GM23248 (cell line): ENCODE results near the gene HBA2.

Source experiments
- EZH2 ChIP-seq: fragments of 200-600 bp; sonication (generic); IDR thresholded peaks from 2 replicates; pipeline ENCODE4 v1.6.1; 2018; ENCODE audit warnings: antibody characterized with exemption, mild to moderate bottlenecking; ENCODE audit not compliant: insufficient read depth, poor library complexity, severe bottlenecking
- EZH2phosphoT487 ChIP-seq: fragments of 200-600 bp; sonication (generic); IDR thresholded peaks from 2 replicates; pipeline ENCODE4 v1.6.1; 2018; ENCODE audit warnings: antibody characterized with exemption, moderate library complexity, mild to moderate bottlenecking, low read depth; ENCODE audit not compliant: insufficient read depth

GRCh38 chr16:179211-180092 lies 6.8 kb downstream of the HBA2 start:
- TF ChIP-seq EZH2 (no peak), EZH2phosphoT487 (no peak)
